Liver (tissue), 9 donors: ENCODE results near the gene CHTF18. TPM values are rescaled to one million over a fixed set of nuclear protein-coding genes. Genes with fewer than 3 reads are reported as not detected.

Experiments used
- DNase-seq: peaks from one replicate; pipeline ENCODE4 v3.0.0-alpha.2; 2017; ENCODE audit warnings: low spot score
- H3K27ac ChIP-seq, 2 donors: one replicate each; pipeline ENCODE4 v1.7.0; 2013; ENCODE audit warnings: inconsistent platforms in 2 of 2, low read length in 2 of 2, control low read depth in 1 of 2, low read depth in 1 of 2, mild to moderate bottlenecking in 1 of 2
- H3K27me3 ChIP-seq, 4 donors: one replicate each; pipeline versions ENCODE4 v1.6.1 to v1.7.0; 2013; ENCODE audit warnings: low read length in 3 of 4, inconsistent platforms in 1 of 4, mild to moderate bottlenecking in 1 of 4, moderate library complexity in 1 of 4; ENCODE audit not compliant: control insufficient read depth in 4 of 4, insufficient read depth in 4 of 4
- H3K36me3 ChIP-seq, 4 donors: one replicate each; pipeline versions ENCODE4 v1.6.1 to v1.7.0; 2013; ENCODE audit warnings: low read length in 3 of 4, mild to moderate bottlenecking in 3 of 4, low read depth in 1 of 4, moderate library complexity in 1 of 4; ENCODE audit not compliant: control insufficient read depth in 4 of 4, insufficient read depth in 3 of 4
- H3K4me1 ChIP-seq, 4 donors: one replicate each; pipeline versions ENCODE4 v1.6.1 to v1.7.0; 2013; ENCODE audit warnings: low read length in 3 of 4, mild to moderate bottlenecking in 3 of 4, moderate library complexity in 1 of 4; ENCODE audit not compliant: control insufficient read depth in 4 of 4, insufficient read depth in 4 of 4
- H3K4me3 ChIP-seq, 3 donors: one replicate each; pipeline versions ENCODE4 v1.6.1 to v1.7.0; 2013; ENCODE audit warnings: low read length in 3 of 3, control low read depth in 1 of 3, low read depth in 1 of 3, mild to moderate bottlenecking in 1 of 3
- H3K9ac ChIP-seq, 2 donors: one replicate each; pipeline ENCODE4 v1.7.0; 2013; ENCODE audit warnings: low read length in 2 of 2, mild to moderate bottlenecking in 2 of 2, moderate library complexity in 2 of 2, control low read depth in 1 of 2, low read depth in 1 of 2
- H3K9me3 ChIP-seq, 4 donors: one replicate each; pipeline versions ENCODE4 v1.6.1 to v1.7.0; 2013; ENCODE audit warnings: low read length in 3 of 4; ENCODE audit not compliant: control insufficient read depth in 4 of 4
- ATF3 ChIP-seq: IDR thresholded peaks from 2 replicates; pipeline ENCODE4 v1.6.1; 2016; ENCODE audit warnings: antibody characterized with exemption
- CTCF ChIP-seq: fragments of 150-350 bp; IDR thresholded peaks from 2 replicates; pipeline ENCODE4 v1.5.1; 2017; ENCODE audit warnings: improper control_type of control experiment, low read depth, low read length; ENCODE audit not compliant: missing input control
- EGR1 ChIP-seq, 2 donors: IDR thresholded peaks; 2 replicates each; pipeline ENCODE4 v1.6.1; 2016 to 2018; ENCODE audit warnings: antibody characterized with exemption in 2 of 2, low read depth in 2 of 2
- FOXA1 ChIP-seq: IDR thresholded peaks from 2 replicates; pipeline ENCODE4 v1.6.1; 2016; ENCODE audit warnings: antibody characterized with exemption
- FOXA2 ChIP-seq: IDR thresholded peaks from 2 replicates; pipeline ENCODE4 v1.6.1; 2016; ENCODE audit warnings: antibody characterized with exemption
- GABPA ChIP-seq, 2 donors: IDR thresholded peaks in 1 of 2; conservative IDR thresholded peaks in 1 of 2; 2 replicates each; pipeline ENCODE4 v1.6.1; 2016; ENCODE audit warnings: antibody characterized with exemption in 2 of 2, mild to moderate bottlenecking in 1 of 2, moderate library complexity in 1 of 2
- HNF4A ChIP-seq, 2 donors: conservative IDR thresholded peaks; 2 replicates each; pipeline ENCODE4 v1.6.1; 2016; ENCODE audit warnings: antibody characterized with exemption in 2 of 2, mild to moderate bottlenecking in 2 of 2
- HNF4G ChIP-seq: IDR thresholded peaks from 2 replicates; pipeline ENCODE4 v1.6.1; 2016; ENCODE audit warnings: antibody characterized with exemption
- JUND ChIP-seq, 2 donors: IDR thresholded peaks; 2 replicates each; pipeline ENCODE4 v1.6.1; 2016; ENCODE audit warnings: antibody characterized with exemption in 2 of 2
- NR2F2 ChIP-seq: IDR thresholded peaks from 2 replicates; pipeline ENCODE4 v1.6.1; 2016; ENCODE audit warnings: antibody characterized with exemption
- RAD21 ChIP-seq, 2 donors: IDR thresholded peaks; 2 replicates each; pipeline ENCODE4 v1.6.1; 2016; ENCODE audit warnings: antibody characterized with exemption in 2 of 2, mild to moderate bottlenecking in 2 of 2
- RXRA ChIP-seq, 2 donors: IDR thresholded peaks; 2 replicates each; pipeline ENCODE4 v1.6.1; 2017 to 2018; ENCODE audit warnings: antibody characterized with exemption in 2 of 2, mild to moderate bottlenecking in 1 of 2
- SP1 ChIP-seq: IDR thresholded peaks from 2 replicates; pipeline ENCODE4 v1.6.1; 2018; ENCODE audit warnings: antibody characterized with exemption, mild to moderate bottlenecking
- TAF1 ChIP-seq: conservative IDR thresholded peaks from 2 replicates; pipeline ENCODE4 v1.6.1; 2016; ENCODE audit warnings: antibody characterized with exemption, mild to moderate bottlenecking
- YY1 ChIP-seq: IDR thresholded peaks from 2 replicates; pipeline ENCODE4 v1.6.1; 2016; ENCODE audit warnings: antibody characterized with exemption, mild to moderate bottlenecking
- ZBTB33 ChIP-seq: IDR thresholded peaks from 2 replicates; pipeline ENCODE4 v1.6.1; 2016; ENCODE audit warnings: antibody characterized with exemption
- WGBS: extraction: QIAGEN DNeasy Blood & Tissue Kit; methylation state at CpG from one replicate; pipeline ENCODE4 v1.1.7; 2013; 5-methylcytosine and 5-hydroxymethylcytosine counted together
- polyA plus RNA-seq, 2 donors: library from polyadenylated mRNA; stranded (reverse) in 1 of 2; unstranded in 1 of 2; fragments of 200-250 nt in 1 of 2; fragments of >200 nt in 1 of 2; fragmentation: Nextera tagmentation in 1 of 2; extraction: Ambion mirVana in 1 of 2; gene quantifications; one replicate each; pipeline versions ENCODE4 v1.2.1 to v1.2.3, GENCODE V29; 2013 to 2015
- total RNA-seq, 2 donors: library from RNA; depleted of rRNA; stranded (reverse); fragments of >200 nt; gene quantifications; one replicate each; pipeline ENCODE4 v1.2.3, GENCODE V29; 2014
- TF ChIP-seq, protein P1 (sequence below): IDR thresholded peaks from 2 replicates; pipeline ENCODE4 v1.6.1; 2016; ENCODE audit warnings: antibody characterized with exemption
- TF ChIP-seq, protein P2 (sequence below): IDR thresholded peaks from 2 replicates; pipeline ENCODE4 v1.6.1; 2016; ENCODE audit warnings: antibody characterized with exemption, mild to moderate bottlenecking
- donor health status: healthy.
- donor health status: healthy.
- donor health status: healthy.
- donor health status: healthy.
- donor health status: healthy.

The CHTF18 gene
- total and polyA plus RNA-seq, 4 donors: 1.7 to 15.6 (median 3.9) TPM

DNA sequence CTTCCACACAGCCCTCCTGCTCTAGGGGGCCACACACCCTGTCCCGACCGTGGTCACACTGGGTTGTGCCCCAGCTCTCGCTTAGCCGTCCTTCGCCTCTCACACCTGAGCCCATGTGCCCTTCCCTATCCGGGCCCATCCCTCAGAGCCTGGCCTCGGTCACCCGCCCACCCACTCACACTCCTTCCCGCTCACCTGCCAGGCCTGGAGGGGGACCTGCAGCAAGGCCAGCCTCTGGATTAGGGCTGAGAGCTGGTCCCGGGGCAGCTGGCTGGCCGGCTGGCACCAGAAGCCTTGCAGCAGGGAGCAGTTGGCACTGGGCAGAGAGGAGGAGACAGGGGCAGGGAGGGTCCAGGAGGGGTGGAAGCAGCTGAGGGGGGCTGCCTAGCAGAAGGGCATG is 10.0 kb upstream of the CHTF18 start:
- DNase-seq: no peak
- H3K9ac ChIP-seq: no peak overlapping the region
- H3K9me3 ChIP-seq: no peaks in the 10 kb centered on the region
- H3K36me3 ChIP-seq: no peaks in the 10 kb centered on the region
- no peaks in the 10 kb centered on the region for H3K4me1 ChIP-seq
- peaks cover 0 to 4% (median 0%) of the 10 kb centered on the region in 4 donors for H3K27me3 ChIP-seq
- H3K4me3 ChIP-seq: no peak overlapping the region
- WGBS: 77% methylated on average over 11 of the region's 11 CpGs
- no peak overlapping the region for H3K27ac ChIP-seq
- TF ChIP-seq TAF1 (no peak), ATF3 (no peak), FOXA1 (no peak), SP1 (no peak), JUND (IDR thresholded peaks at IDR 0.05) (no peak), RXRA (IDR thresholded peaks at IDR 0.05) (no peak), FOXA2 (no peak), HNF4G (no peak), EGR1 (IDR thresholded peaks at IDR 0.05; ENCODE audit: low read depth in 2 of 2) (no peak), ZBTB33 (no peak), NR2F2 (no peak), HNF4A (conservative IDR thresholded peaks at IDR 0.05) (no peak), YY1 (no peak), CTCF (no peak), GABPA (IDR thresholded peaks at IDR 0.05 in 1 of 2, conservative IDR thresholded peaks at IDR 0.05 in 1 of 2) (no peak), RAD21 (IDR thresholded peaks at IDR 0.05) (no peak)
- TF ChIP-seq, protein P1, sequence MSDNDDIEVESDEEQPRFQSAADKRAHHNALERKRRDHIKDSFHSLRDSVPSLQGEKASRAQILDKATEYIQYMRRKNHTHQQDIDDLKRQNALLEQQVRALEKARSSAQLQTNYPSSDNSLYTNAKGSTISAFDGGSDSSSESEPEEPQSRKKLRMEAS: no peak
- TF ChIP-seq, protein P2, sequence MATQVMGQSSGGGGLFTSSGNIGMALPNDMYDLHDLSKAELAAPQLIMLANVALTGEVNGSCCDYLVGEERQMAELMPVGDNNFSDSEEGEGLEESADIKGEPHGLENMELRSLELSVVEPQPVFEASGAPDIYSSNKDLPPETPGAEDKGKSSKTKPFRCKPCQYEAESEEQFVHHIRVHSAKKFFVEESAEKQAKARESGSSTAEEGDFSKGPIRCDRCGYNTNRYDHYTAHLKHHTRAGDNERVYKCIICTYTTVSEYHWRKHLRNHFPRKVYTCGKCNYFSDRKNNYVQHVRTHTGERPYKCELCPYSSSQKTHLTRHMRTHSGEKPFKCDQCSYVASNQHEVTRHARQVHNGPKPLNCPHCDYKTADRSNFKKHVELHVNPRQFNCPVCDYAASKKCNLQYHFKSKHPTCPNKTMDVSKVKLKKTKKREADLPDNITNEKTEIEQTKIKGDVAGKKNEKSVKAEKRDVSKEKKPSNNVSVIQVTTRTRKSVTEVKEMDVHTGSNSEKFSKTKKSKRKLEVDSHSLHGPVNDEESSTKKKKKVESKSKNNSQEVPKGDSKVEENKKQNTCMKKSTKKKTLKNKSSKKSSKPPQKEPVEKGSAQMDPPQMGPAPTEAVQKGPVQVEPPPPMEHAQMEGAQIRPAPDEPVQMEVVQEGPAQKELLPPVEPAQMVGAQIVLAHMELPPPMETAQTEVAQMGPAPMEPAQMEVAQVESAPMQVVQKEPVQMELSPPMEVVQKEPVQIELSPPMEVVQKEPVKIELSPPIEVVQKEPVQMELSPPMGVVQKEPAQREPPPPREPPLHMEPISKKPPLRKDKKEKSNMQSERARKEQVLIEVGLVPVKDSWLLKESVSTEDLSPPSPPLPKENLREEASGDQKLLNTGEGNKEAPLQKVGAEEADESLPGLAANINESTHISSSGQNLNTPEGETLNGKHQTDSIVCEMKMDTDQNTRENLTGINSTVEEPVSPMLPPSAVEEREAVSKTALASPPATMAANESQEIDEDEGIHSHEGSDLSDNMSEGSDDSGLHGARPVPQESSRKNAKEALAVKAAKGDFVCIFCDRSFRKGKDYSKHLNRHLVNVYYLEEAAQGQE: no peak
